Muscle layer of duodenum (tissue), 2 donors: ENCODE results near the gene ERP27.

Experiments
- H3K27ac ChIP-seq: one replicate; pipeline ENCODE4 v1.7.0; 2013; ENCODE audit warnings: mild to moderate bottlenecking, low read length
- H3K27me3 ChIP-seq: one replicate; pipeline ENCODE4 v1.7.0; 2013; ENCODE audit warnings: low read depth, mild to moderate bottlenecking, control low read depth, low read length
- H3K36me3 ChIP-seq, 2 donors: one replicate each; pipeline ENCODE4 v1.7.0; 2013; ENCODE audit warnings: low read length in 2 of 2, control low read depth in 1 of 2, mild to moderate bottlenecking in 1 of 2; ENCODE audit not compliant: insufficient read depth in 2 of 2, control insufficient read depth in 1 of 2
- H3K4me1 ChIP-seq, 2 donors: one replicate each; pipeline ENCODE4 v1.7.0; 2013; ENCODE audit warnings: low read length in 2 of 2, mild to moderate bottlenecking in 2 of 2, control low read depth in 1 of 2, moderate library complexity in 1 of 2; ENCODE audit not compliant: insufficient read depth in 2 of 2, control insufficient read depth in 1 of 2
- H3K4me3 ChIP-seq, 2 donors: one replicate each; pipeline ENCODE4 v1.7.0; 2013; ENCODE audit warnings: low read length in 2 of 2, low read depth in 1 of 2, mild to moderate bottlenecking in 1 of 2
- H3K9me3 ChIP-seq, 2 donors: one replicate each; pipeline ENCODE4 v1.7.0; 2013; ENCODE audit warnings: low read length in 2 of 2, control low read depth in 1 of 2, mild to moderate bottlenecking in 1 of 2; ENCODE audit not compliant: control insufficient read depth in 1 of 2
- donor health status: healthy.

ERP27 gene

GRCh38 chr12:14935031-14935430, 3.3 kb downstream of the ERP27 start:
- H3K27me3 ChIP-seq: no peaks in the 10 kb centered on the region
- no peak overlapping the region for H3K27ac ChIP-seq
- H3K9me3 ChIP-seq: no peaks in the 10 kb centered on the region
- no peaks in the 10 kb centered on the region for H3K36me3 ChIP-seq
- H3K4me1 ChIP-seq: no peaks in the 10 kb centered on the region
- H3K4me3 ChIP-seq: no peak overlapping the region

DNA sequence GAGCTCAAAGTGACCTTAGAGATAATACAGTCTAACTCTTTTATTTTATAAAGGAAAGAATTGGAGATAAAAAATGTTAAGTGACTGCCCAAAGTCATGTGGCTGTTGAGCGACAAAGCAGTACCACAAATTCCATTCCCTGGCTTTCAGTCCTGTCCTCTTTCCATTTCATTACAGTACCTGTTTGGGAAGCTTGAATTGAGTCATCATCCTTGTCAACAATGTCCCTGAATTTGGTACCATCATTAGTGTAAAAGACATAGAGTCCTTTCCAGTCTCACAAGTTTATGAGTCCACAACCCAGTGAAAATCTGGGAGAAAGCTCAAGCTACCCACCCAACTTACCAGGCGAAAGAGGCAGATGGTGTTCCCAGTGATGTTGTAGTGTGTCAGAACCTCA, 3.8 kb downstream of the ERP27 start:
- Histone ChIP-seq H3K27ac (no peak overlapping the region), H3K9me3 (no peaks in the 10 kb centered on the region), H3K27me3 (no peaks in the 10 kb centered on the region), H3K4me1 (no peaks in the 10 kb centered on the region), H3K36me3 (no peaks in the 10 kb centered on the region), H3K4me3 (no peak overlapping the region)

GRCh38 chr12:14931791-14932560, 6.4 kb downstream of the ERP27 start:
- H3K9me3 ChIP-seq: no peaks in the 10 kb centered on the region
- no peaks in the 10 kb centered on the region for H3K27me3 ChIP-seq
- no peak overlapping the region for H3K4me3 ChIP-seq
- no peaks in the 10 kb centered on the region for H3K36me3 ChIP-seq
- H3K27ac ChIP-seq: no peak overlapping the region
- peaks cover 0 to 7% of the 10 kb centered on the region in 2 donors for H3K4me1 ChIP-seq

DNA sequence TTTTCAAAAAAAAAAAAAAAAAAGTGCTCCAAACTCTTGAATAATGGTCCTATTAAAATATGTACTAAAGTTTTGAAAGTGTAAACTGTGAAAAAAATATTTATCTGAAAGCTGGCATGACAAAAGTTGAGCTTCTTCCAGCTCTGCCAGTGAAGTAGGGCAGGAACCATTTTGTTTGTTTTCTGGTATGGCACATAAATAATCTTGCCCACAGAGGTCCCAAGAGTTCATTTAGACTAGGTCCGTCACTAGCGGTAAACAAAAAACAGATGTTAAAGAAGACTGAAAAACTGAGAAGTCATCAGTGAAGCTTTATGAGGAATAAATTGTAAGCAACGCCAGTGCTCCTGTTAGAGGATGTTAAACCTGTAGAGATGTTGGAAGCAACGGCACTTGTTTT, 7.0 kb downstream of the ERP27 start:
- Histone ChIP-seq H3K36me3 (no peaks in the 10 kb centered on the region), H3K4me3 (no peak overlapping the region), H3K27me3 (no peaks in the 10 kb centered on the region), H3K9me3 (no peaks in the 10 kb centered on the region), H3K27ac (no peak overlapping the region), H3K4me1 (peaks cover 0 to 7% of the 10 kb centered on the region in 2 donors)

- Histone ChIP-seq H3K4me3 (no peak overlapping the region), H3K9me3 (no peaks in the 10 kb centered on the region), H3K27me3 (no peaks in the 10 kb centered on the region), H3K27ac (no peak overlapping the region), H3K36me3 (no peaks in the 10 kb centered on the region), H3K4me1 (peaks cover 0 to 7% of the 10 kb centered on the region in 2 donors)
Observed at GRCh38 chr12:14930299-14930698, 8.0 kb downstream of the ERP27 start.

GRCh38 chr12:14928931-14929330, 9.4 kb downstream of the ERP27 start:
- no peaks in the 10 kb centered on the region for H3K27me3 ChIP-seq
- peak overlapping the region in 1 of 2 donors; percentile 22 for H3K4me3 ChIP-seq
- peaks cover 0 to 7% of the 10 kb centered on the region in 2 donors for H3K4me1 ChIP-seq
- H3K9me3 ChIP-seq: no peaks in the 10 kb centered on the region
- H3K27ac ChIP-seq: peak overlapping the region; percentile 48
- H3K36me3 ChIP-seq: no peaks in the 10 kb centered on the region

- Histone ChIP-seq H3K4me1 (peaks cover 0 to 7% of the 10 kb centered on the region in 2 donors), H3K27ac (no peak overlapping the region), H3K9me3 (no peaks in the 10 kb centered on the region), H3K4me3 (no peak overlapping the region), H3K27me3 (no peaks in the 10 kb centered on the region), H3K36me3 (no peaks in the 10 kb centered on the region)
Observed at GRCh38 chr12:14927267-14927666, 11.1 kb downstream of the ERP27 start.

GRCh38 chr12:14924541-14924940, 13.8 kb downstream of the ERP27 start:
- no peaks in the 10 kb centered on the region for H3K9me3 ChIP-seq
- peaks cover 0 to 7% of the 10 kb centered on the region in 2 donors for H3K4me1 ChIP-seq
- no peak overlapping the region for H3K27ac ChIP-seq
- H3K27me3 ChIP-seq: no peaks in the 10 kb centered on the region
- no peaks in the 10 kb centered on the region for H3K36me3 ChIP-seq
- no peak overlapping the region for H3K4me3 ChIP-seq

DNA sequence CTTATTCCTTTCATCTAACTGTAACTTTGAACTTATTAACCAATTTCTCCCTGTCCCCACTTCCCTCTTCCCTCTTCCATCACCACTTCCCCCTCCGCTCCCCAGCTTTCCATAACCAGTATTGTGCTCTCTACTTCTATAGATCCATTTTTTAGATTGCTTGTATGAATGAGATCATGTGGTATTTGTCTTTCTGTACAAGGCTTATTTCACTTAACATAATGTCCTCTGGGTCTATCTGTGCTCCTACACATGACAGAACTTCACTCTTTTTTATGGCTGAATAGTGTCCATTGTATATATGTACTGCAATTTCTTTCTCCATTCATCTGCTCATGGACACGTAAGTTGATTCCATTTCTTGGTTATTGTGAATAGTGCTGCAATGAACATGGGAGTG, 14.4 kb downstream of the ERP27 start:
- Histone ChIP-seq H3K36me3 (no peaks in the 10 kb centered on the region), H3K4me1 (peaks cover 0 to 4% of the 10 kb centered on the region in 2 donors), H3K4me3 (no peak overlapping the region), H3K9me3 (no peaks in the 10 kb centered on the region), H3K27ac (no peak overlapping the region), H3K27me3 (no peaks in the 10 kb centered on the region)

GRCh38 chr12:14921218-14921617, 17.1 kb downstream of the ERP27 start:
- no peaks in the 10 kb centered on the region for H3K9me3 ChIP-seq
- no peaks in the 10 kb centered on the region for H3K36me3 ChIP-seq
- no peak overlapping the region for H3K27ac ChIP-seq
- no peaks in the 10 kb centered on the region for H3K4me1 ChIP-seq
- H3K27me3 ChIP-seq: no peaks in the 10 kb centered on the region
- no peak overlapping the region for H3K4me3 ChIP-seq

- Histone ChIP-seq H3K4me1 (no peaks in the 10 kb centered on the region), H3K4me3 (no peak overlapping the region), H3K9me3 (no peaks in the 10 kb centered on the region), H3K27ac (no peak overlapping the region), H3K27me3 (no peaks in the 10 kb centered on the region), H3K36me3 (no peaks in the 10 kb centered on the region)
Observed at GRCh38 chr12:14920475-14921126, 17.7 kb downstream of the ERP27 start.
